Measurements from ENCODE around the gene ZNF217.
"Not testable (repeated sequence)": the region's sequence is repeated elsewhere in the genome, so short reads cannot be mapped to it uniquely, and the experiment has no call there.

ZNF217 gene

GRCh38 chr20:53593466-53594007 is at the start of gene ZNF217:
ZNF217 (minus strand) TSS chr20:53593839; CDS start chr20:53582826, 11,013 bp downstream.
- not testable (repeated sequence) for DNase-seq (ENCODE audit: insufficient read length, low spot score); FAIRE-seq
- TF ChIP-seq, protein P1, sequence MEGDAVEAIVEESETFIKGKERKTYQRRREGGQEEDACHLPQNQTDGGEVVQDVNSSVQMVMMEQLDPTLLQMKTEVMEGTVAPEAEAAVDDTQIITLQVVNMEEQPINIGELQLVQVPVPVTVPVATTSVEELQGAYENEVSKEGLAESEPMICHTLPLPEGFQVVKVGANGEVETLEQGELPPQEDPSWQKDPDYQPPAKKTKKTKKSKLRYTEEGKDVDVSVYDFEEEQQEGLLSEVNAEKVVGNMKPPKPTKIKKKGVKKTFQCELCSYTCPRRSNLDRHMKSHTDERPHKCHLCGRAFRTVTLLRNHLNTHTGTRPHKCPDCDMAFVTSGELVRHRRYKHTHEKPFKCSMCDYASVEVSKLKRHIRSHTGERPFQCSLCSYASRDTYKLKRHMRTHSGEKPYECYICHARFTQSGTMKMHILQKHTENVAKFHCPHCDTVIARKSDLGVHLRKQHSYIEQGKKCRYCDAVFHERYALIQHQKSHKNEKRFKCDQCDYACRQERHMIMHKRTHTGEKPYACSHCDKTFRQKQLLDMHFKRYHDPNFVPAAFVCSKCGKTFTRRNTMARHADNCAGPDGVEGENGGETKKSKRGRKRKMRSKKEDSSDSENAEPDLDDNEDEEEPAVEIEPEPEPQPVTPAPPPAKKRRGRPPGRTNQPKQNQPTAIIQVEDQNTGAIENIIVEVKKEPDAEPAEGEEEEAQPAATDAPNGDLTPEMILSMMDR (IDR thresholded peaks at IDR 0.05; ENCODE audit: insufficient read depth, missing control alignments) = peak; percentile 15

GRCh38 chr20:53643031-53643832 is 49.6 kb upstream of the ZNF217 start:
- TF ChIP-seq, protein P1 (IDR thresholded peaks at IDR 0.05; ENCODE audit: insufficient read depth, missing control alignments) = no peak
- no peak for FAIRE-seq
- no peak for DNase-seq (ENCODE audit: insufficient read length, low spot score)

DNA sequence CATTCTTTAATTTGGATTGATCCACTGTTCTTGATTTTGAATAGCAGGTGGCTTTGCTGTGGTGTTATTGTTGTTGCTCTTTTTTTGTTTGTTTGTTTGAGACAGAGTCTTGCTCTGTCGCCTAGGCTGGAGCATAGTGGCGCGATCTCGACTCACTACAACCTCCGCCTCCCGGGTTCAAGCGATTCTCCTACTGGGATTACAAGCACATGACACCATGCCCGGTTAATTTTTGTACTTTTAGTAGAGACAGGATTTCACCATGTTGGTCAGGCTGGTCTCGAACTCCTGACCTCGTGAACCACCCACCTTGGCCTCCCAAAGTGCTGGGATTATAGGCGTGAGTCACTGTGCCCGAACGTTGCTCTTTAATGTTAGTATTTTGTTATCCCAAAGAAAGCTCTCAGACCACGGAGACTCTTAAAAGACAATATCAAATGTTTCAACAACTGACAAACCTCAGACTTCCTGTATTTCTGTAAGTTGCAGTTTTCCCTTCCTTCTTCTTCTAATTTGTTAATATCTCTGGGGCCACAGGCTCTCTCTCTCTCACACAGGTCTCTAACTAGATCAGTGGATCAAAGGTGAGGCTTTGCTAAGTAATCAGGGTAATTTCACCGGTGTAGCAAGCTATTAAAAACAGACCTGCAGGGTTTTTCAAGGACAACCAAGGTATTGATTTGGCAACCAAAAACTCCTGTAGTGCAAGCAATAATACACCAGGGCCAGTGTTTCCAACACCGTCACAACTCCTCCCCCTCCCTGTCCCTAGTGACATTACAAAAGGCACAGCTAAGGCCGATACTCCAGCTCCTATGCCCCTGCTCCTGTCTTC is 48.8 kb upstream of the ZNF217 start:
- no peak for FAIRE-seq
- TF ChIP-seq, protein P1 (IDR thresholded peaks at IDR 0.05; ENCODE audit: insufficient read depth, missing control alignments) = no peak
- DNase-seq (ENCODE audit: insufficient read length, low spot score) = no peak

GRCh38 chr20:53639647-53640440 is 46.2 kb upstream of the ZNF217 start:
- TF ChIP-seq, protein P1 (IDR thresholded peaks at IDR 0.05; ENCODE audit: insufficient read depth, missing control alignments) = no peak
- FAIRE-seq = no peak
- no peak for DNase-seq (ENCODE audit: insufficient read length, low spot score)

DNA sequence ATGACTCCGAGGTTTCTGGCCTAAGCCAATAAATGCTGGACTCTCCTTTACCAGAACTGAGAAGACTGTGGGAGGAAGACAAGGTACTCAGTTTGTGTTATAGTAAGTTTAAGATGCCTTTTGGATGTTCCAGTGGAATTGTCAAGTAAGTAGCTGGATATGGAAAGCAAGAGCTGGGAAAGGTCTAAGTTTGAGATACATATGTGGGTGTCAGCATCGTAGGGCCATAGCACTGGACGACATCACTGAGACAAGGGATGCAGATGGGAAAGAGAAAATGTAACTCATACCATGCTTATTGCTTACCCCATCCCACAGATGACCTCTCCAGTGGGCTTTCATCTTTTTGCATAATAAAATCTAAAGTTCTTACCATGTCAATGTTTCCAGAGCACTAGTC is 45.5 kb upstream of the ZNF217 start:
- FAIRE-seq = no peak
- TF ChIP-seq, protein P1 (IDR thresholded peaks at IDR 0.05; ENCODE audit: insufficient read depth, missing control alignments) = no peak
- DNase-seq (ENCODE audit: insufficient read length, low spot score) = no peak

- FAIRE-seq = not testable (repeated sequence)
Measured at GRCh38 chr20:53637310-53637709, 43.7 kb upstream of the ZNF217 start.

More at GRCh38 chr20:53637310-53637709, 43.7 kb upstream of the ZNF217 start:
- DNase-seq (ENCODE audit: insufficient read length, low spot score) = not testable (repeated sequence)

Measured in D721Med (cell line).